C4-2B (cell line): ENCODE measurements around the gene UPP2.

Experiments
- CTCF ChIP-seq: fragments of 450-650 bp; conservative IDR thresholded peaks from 2 replicates; pipeline ENCODE4 v1.5.1; 2017; ENCODE audit warnings: mild to moderate bottlenecking
- ZFX ChIP-seq: fragments of 450-650 bp; IDR thresholded peaks from 2 replicates; pipeline ENCODE4 v1.6.1; 2017

- TF ChIP-seq CTCF (no peak), ZFX (no peak)
These were observed 41.1 kb downstream of the UPP2 start for GRCh38 chr2:158142568-158143332.
